Mucosa of rectum (tissue), 2 donors: ENCODE measurements around the gene AGBL4.

ENCODE experiments used
- H3K27ac ChIP-seq, 2 donors: one replicate each; pipeline ENCODE4 v1.7.0; 2013; ENCODE audit warnings: inconsistent platforms in 2 of 2, low read depth in 2 of 2, low read length in 2 of 2
- H3K27me3 ChIP-seq, 2 donors: one replicate each; pipeline ENCODE4 v1.7.0; 2013; ENCODE audit warnings: low read length in 2 of 2; ENCODE audit not compliant: control insufficient read depth in 2 of 2, insufficient read depth in 2 of 2
- H3K36me3 ChIP-seq, 2 donors: one replicate each; pipeline ENCODE4 v1.7.0; 2013; ENCODE audit warnings: low read length in 2 of 2; ENCODE audit not compliant: control insufficient read depth in 2 of 2, insufficient read depth in 2 of 2
- H3K4me1 ChIP-seq, 2 donors: one replicate each; pipeline ENCODE4 v1.7.0; 2013; ENCODE audit warnings: low read length in 2 of 2, mild to moderate bottlenecking in 1 of 2; ENCODE audit not compliant: control insufficient read depth in 2 of 2, insufficient read depth in 2 of 2
- H3K4me3 ChIP-seq, 2 donors: one replicate each; pipeline ENCODE4 v1.7.0; 2013; ENCODE audit warnings: low read length in 2 of 2
- H3K9ac ChIP-seq, 2 donors: one replicate each; pipeline ENCODE4 v1.7.0; 2013; ENCODE audit warnings: low read length in 2 of 2, low read depth in 1 of 2, mild to moderate bottlenecking in 1 of 2
- H3K9me3 ChIP-seq, 2 donors: one replicate each; pipeline ENCODE4 v1.7.0; 2013; ENCODE audit warnings: low read length in 2 of 2; ENCODE audit not compliant: control insufficient read depth in 2 of 2
- donor health status: healthy.
- donor health status: Normal muscosa, but diverticular disease.

AGBL4 gene

DNA sequence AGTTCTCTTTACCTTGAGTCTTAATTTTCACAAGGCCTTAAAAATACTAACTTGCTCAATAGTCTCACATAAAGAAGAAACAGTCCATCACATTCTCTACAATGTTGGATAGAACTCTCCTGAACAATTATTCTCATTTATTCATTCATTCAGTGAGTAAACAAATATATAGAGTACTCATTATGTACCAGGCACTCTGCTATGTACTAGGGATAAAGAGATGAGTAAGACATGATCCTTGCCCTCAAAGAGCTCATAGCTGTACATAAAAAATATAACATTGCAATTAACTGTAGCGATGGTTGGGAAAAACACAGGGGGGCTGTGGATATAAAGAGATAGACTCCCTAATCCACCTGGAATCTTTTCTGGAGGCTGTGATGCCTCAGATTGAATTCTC lies 660.1 kb downstream of the AGBL4 start:
- Histone ChIP-seq H3K4me3 (no peak overlapping the region), H3K36me3 (no peaks in the 10 kb centered on the region), H3K4me1 (no peaks in the 10 kb centered on the region), H3K27ac (no peak overlapping the region), H3K27me3 (no peaks in the 10 kb centered on the region), H3K9me3 (no peaks in the 10 kb centered on the region), H3K9ac (no peak overlapping the region)

DNA sequence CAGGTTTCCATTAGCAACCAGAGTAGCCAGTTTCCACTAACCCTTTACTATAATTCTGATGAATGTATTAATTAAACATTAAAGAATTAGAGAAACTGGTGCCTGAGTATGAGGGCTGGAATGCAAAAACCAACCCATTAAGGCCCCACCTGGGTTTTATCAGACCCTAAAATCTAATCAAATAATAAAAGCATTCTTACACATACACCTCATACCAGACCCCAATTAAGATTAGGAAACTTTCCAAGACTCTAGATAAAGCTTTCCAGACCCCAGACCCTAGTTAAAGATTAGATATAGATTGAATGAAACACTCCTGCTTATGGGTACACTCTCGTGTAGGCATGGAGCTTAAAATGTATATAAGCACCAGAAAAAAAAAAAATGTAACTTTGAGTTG lies 665.7 kb downstream of the AGBL4 start:
- no peaks in the 10 kb centered on the region for H3K9me3 ChIP-seq
- H3K4me1 ChIP-seq: no peaks in the 10 kb centered on the region
- H3K9ac ChIP-seq: no peak overlapping the region
- no peak overlapping the region for H3K27ac ChIP-seq
- no peaks in the 10 kb centered on the region for H3K27me3 ChIP-seq
- H3K4me3 ChIP-seq: no peak overlapping the region
- no peaks in the 10 kb centered on the region for H3K36me3 ChIP-seq

- Histone ChIP-seq H3K27ac (no peak overlapping the region), H3K4me1 (no peaks in the 10 kb centered on the region), H3K9me3 (no peaks in the 10 kb centered on the region), H3K36me3 (no peaks in the 10 kb centered on the region), H3K9ac (no peak overlapping the region), H3K4me3 (no peak overlapping the region), H3K27me3 (no peaks in the 10 kb centered on the region)
These were observed 667.2 kb downstream of the AGBL4 start for GRCh38 chr1:49356594-49356993.

DNA sequence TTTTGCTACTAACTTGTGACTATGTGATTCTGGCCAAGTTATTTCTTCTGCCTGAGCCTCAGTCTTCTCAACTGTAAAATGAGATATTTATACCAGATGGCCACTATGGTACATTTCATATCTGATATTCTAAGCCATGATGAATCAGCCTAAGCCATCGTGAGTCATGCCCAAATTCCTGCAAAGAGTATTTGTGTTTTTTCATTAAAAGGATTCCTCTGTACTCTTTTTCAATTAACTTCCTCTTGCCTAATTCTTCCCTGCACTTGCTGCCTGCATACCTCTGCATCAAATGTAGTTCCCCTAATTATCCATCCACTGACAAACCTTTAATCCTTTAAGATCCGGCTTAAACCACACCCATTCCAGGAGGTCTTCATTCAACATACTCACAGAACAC lies 672.0 kb downstream of the AGBL4 start:
- Histone ChIP-seq H3K36me3 (no peaks in the 10 kb centered on the region), H3K27ac (no peak overlapping the region), H3K27me3 (no peaks in the 10 kb centered on the region), H3K9me3 (peaks cover 0 to 2% of the 10 kb centered on the region in 2 donors), H3K4me3 (no peak overlapping the region), H3K4me1 (no peaks in the 10 kb centered on the region), H3K9ac (no peak overlapping the region)

DNA sequence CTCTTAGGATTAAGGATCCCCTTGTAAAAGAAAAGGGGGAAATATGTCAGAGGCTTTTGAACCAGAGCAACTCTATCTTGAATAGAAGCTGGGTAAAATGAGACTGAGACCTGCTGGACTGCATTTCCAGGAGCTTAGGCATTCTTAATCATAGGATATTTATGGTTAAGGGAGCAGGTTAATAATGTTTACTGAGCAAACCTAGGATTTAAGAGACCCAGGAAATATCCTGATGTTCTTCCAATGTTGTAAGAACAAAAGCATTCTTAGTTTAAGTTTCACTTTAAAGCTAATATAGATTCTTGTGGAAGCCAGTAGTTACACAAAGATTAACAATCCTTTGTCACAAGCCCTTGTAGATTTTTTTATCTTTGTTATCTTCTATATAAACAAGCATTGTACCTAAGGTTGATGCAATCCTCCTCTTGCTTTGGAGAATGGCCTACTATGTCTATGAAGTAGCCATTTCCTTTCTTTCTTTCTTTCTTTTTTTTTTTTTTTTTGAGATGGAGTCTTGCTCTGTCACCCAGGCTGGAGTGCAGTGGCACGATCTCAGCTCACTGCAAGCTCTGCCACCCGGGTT lies 676.9 kb downstream of the AGBL4 start:
- Histone ChIP-seq H3K27me3 (no peaks in the 10 kb centered on the region), H3K4me3 (no peak overlapping the region), H3K4me1 (no peaks in the 10 kb centered on the region), H3K27ac (no peak overlapping the region), H3K36me3 (no peaks in the 10 kb centered on the region), H3K9ac (no peak overlapping the region), H3K9me3 (peaks cover 2 to 4% of the 10 kb centered on the region in 2 donors)

DNA sequence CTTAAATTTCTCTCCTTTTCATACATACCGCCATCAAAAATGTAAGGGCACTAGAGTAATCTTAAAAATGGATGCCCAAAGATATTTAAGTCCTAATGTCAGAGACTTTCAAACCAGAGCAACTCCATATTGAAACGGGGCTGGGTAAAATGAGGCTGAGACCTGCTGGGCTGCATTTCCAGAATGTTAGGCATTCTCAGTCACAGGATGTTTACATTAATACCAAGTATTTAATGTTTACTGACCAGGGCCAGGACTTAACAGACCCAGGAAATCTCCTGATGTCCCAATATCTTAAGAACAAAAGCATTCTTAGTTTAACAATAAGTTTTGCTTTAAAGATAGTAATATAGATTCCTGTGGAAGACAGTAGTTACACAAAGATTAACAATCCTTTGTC lies 683.2 kb downstream of the AGBL4 start:
- Histone ChIP-seq H3K9ac (no peak overlapping the region), H3K36me3 (no peaks in the 10 kb centered on the region), H3K27me3 (no peaks in the 10 kb centered on the region), H3K9me3 (peaks cover 0 to 4% of the 10 kb centered on the region in 2 donors), H3K4me3 (no peak overlapping the region), H3K4me1 (no peaks in the 10 kb centered on the region), H3K27ac (no peak overlapping the region)

GRCh38 chr1:49339043-49339442 lies 684.7 kb downstream of the AGBL4 start:
- no peak overlapping the region for H3K27ac ChIP-seq
- no peaks in the 10 kb centered on the region for H3K4me1 ChIP-seq
- no peaks in the 10 kb centered on the region for H3K9me3 ChIP-seq
- no peak overlapping the region for H3K9ac ChIP-seq
- H3K27me3 ChIP-seq: no peaks in the 10 kb centered on the region
- H3K36me3 ChIP-seq: no peaks in the 10 kb centered on the region
- no peak overlapping the region for H3K4me3 ChIP-seq

DNA sequence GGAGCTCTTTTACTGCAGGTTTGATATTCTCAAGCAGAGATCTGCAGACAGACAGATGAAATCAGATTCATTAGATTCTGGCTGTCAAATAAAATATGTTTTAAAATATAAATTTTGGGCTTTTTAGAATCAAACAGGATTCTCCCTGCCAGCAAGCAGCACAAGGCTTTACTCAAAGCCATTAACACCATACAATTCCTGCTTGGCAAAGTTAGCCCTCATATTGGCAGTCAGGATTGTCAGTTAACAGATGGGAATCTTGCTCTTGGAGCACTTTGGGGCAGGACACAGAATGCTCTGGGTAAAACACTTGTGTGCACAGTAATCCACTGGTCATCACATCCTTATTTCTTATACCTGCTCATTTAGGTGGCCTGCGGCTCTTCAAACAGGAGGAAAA lies 686.5 kb downstream of the AGBL4 start:
- no peaks in the 10 kb centered on the region for H3K36me3 ChIP-seq
- H3K9ac ChIP-seq: no peak overlapping the region
- H3K4me3 ChIP-seq: no peak overlapping the region
- H3K27me3 ChIP-seq: no peaks in the 10 kb centered on the region
- no peak overlapping the region for H3K27ac ChIP-seq
- H3K9me3 ChIP-seq: no peaks in the 10 kb centered on the region
- no peaks in the 10 kb centered on the region for H3K4me1 ChIP-seq

- H3K4me1 ChIP-seq: no peaks in the 10 kb centered on the region
- H3K4me3 ChIP-seq: no peak overlapping the region
- H3K27me3 ChIP-seq: no peaks in the 10 kb centered on the region
- no peaks in the 10 kb centered on the region for H3K9me3 ChIP-seq
- H3K9ac ChIP-seq: no peak overlapping the region
- no peak overlapping the region for H3K27ac ChIP-seq
- H3K36me3 ChIP-seq: no peaks in the 10 kb centered on the region
These were observed 689.8 kb downstream of the AGBL4 start for GRCh38 chr1:49333906-49334305.

GRCh38 chr1:49331066-49331852 lies 692.5 kb downstream of the AGBL4 start:
- no peaks in the 10 kb centered on the region for H3K27me3 ChIP-seq
- no peak overlapping the region for H3K9ac ChIP-seq
- H3K4me1 ChIP-seq: no peaks in the 10 kb centered on the region
- no peak overlapping the region for H3K27ac ChIP-seq
- no peaks in the 10 kb centered on the region for H3K36me3 ChIP-seq
- H3K4me3 ChIP-seq: no peak overlapping the region
- H3K9me3 ChIP-seq: no peaks in the 10 kb centered on the region
